Mucosa of stomach (tissue), 1 donor: ENCODE data around the gene TASOR.
A peak's percentile ranks its signal among the peaks of the same experiment; 100 is the strongest.
"Not testable (repeated sequence)": the region's sequence is repeated elsewhere in the genome, so short reads cannot be mapped to it uniquely, and the experiment has no call there.

ENCODE experiments used
- H3K27me3 ChIP-seq: one replicate; pipeline ENCODE4 v1.7.0; 2013; ENCODE audit warnings: mild to moderate bottlenecking, low read length; ENCODE audit not compliant: control insufficient read depth, insufficient read depth
- H3K36me3 ChIP-seq: one replicate; pipeline ENCODE4 v1.7.0; 2013; ENCODE audit warnings: low read length; ENCODE audit not compliant: control insufficient read depth, insufficient read depth
- H3K4me1 ChIP-seq: one replicate; pipeline ENCODE4 v1.7.0; 2013; ENCODE audit warnings: mild to moderate bottlenecking, low read length; ENCODE audit not compliant: control insufficient read depth, insufficient read depth
- H3K4me3 ChIP-seq: one replicate; pipeline ENCODE4 v1.7.0; 2013; ENCODE audit warnings: low read length
- H3K9ac ChIP-seq: one replicate; pipeline ENCODE4 v1.7.0; 2013; ENCODE audit warnings: mild to moderate bottlenecking, low read length, moderate library complexity
- H3K9me3 ChIP-seq: one replicate; pipeline ENCODE4 v1.7.0; 2013; ENCODE audit warnings: mild to moderate bottlenecking, low read length, moderate library complexity; ENCODE audit not compliant: control insufficient read depth
- donor health status: Pancreatic carcinoma.

The TASOR gene

DNA sequence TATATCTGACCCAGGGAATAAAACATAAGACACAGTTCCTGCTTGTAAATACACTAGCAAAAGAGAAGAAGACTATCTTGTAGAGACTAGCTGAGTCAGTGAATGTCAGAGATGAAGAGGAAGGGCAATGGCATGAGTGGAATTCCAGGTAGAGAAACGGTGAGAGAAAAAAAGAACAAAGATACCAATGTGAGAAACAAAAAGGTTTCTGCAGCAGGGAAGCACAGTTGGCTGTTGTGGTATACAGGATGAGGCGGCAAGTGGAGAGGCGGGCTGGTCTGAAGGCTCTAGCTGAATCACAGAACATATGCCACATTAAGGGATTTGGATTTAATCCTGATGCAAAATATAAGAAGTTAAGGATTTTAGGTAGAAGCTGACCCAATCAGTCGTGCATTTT is 17.1 kb upstream of the TASOR start:
- Histone ChIP-seq H3K36me3 (no peaks in the 10 kb centered on the region), H3K4me3 (no peak overlapping the region), H3K9ac (no peak overlapping the region), H3K4me1 (no peaks in the 10 kb centered on the region), H3K27me3 (no peaks in the 10 kb centered on the region), H3K9me3 (no peaks in the 10 kb centered on the region)

GRCh38 chr3:56694867-56695683 is 12.0 kb upstream of the TASOR start:
- H3K4me3 ChIP-seq: no peak overlapping the region
- H3K9me3 ChIP-seq: no peaks in the 10 kb centered on the region
- H3K9ac ChIP-seq: no peak overlapping the region
- H3K27me3 ChIP-seq: no peaks in the 10 kb centered on the region
- H3K36me3 ChIP-seq: no peaks in the 10 kb centered on the region
- no peaks in the 10 kb centered on the region for H3K4me1 ChIP-seq

DNA sequence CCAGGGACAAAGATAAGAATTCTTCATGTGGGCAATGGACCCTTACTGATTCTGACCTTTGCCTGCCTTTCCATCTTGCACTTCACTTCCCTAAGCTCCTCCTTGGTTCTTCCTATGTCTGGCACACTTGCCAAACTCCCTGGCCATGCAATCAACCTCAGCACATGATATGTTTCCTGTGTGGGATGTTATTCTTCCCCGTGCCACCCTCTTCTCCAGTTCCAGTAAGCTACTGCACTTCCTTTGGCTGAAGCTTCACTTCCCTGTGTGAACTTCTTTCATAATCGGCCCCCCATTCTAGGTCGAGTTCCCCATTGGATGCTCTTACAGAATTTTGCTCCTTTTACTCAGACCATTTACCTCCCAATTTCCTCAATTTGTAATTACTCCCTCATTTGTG is 10.7 kb upstream of the TASOR start:
- Histone ChIP-seq H3K9me3 (no peaks in the 10 kb centered on the region), H3K27me3 (no peaks in the 10 kb centered on the region), H3K4me1 (no peaks in the 10 kb centered on the region), H3K4me3 (no peak overlapping the region), H3K9ac (no peak overlapping the region), H3K36me3 (no peaks in the 10 kb centered on the region)

GRCh38 chr3:56692520-56693433 is 9.7 kb upstream of the TASOR start:
- not testable (repeated sequence) for H3K27me3 ChIP-seq, H3K4me3 ChIP-seq, H3K4me1 ChIP-seq, H3K9me3 ChIP-seq, H3K36me3 ChIP-seq, H3K9ac ChIP-seq

GRCh38 chr3:56692001-56692365 is 8.9 kb upstream of the TASOR start:
- not testable (repeated sequence) for H3K9ac ChIP-seq, H3K4me3 ChIP-seq, H3K4me1 ChIP-seq, H3K36me3 ChIP-seq, H3K27me3 ChIP-seq, H3K9me3 ChIP-seq

DNA sequence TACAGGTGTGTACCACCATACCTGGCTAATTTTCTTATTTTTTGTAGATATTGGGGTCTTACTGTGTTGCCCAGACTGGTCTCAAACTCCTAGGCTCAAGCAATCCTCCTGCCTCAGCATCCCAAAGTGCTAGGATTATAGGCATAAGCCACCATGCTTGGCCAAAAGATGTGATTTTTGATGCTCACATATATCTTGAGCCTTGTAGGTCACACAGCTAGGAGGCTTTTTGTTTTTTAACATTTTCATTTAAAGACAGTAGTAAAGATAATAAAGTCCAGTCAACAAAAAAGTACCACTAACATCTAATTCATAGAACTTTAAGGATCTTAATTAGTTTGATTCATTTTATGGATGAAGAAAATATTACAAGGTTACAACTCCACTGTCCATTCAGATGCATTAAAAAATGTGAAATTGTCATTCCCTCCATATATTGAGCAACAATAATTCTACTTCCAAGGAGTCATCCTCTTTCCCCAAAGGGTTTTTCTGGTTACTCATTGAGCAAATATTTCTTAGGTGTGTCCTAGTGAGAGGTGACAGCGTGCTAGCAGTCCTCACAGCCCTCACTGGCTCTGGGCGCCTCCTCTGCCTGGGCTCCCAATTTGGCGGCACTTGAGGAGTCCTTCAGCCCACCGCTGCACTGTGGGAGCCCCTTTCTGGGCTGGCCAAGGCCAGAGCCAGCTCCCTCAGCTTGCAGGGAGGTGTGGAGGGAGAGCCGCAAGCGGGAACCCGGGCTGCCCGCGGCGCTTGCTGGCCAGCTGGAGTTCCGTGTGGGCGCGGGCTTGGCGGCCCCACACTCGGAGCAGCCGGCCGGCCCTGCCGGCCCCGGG is 8.3 kb upstream of the TASOR start:
- Histone ChIP-seq H3K27me3 (no peaks in the 10 kb centered on the region), H3K9ac (no peak overlapping the region), H3K36me3 (no peaks in the 10 kb centered on the region), H3K4me3 (no peak overlapping the region), H3K4me1 (no peaks in the 10 kb centered on the region), H3K9me3 (no peaks in the 10 kb centered on the region)

DNA sequence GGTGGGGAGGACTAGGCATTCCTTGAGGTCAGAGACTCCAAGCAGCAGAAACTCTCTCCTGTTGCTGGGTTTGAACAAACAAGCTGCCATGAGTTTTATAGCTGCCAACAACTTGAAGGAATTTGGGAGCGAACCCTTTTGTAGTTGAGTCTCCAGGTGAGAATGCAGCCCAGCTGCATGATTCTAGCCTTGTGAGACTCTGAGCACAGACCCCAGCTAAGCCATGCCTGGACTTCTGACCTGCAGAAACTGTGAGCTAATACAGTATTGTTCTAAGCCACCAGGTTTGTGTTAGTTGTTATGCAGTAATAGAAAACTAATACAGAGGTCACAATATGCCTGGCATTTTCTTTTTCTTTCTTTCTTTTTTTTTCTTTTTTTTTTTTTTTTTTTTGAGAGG is 6.2 kb upstream of the TASOR start:
- Histone ChIP-seq H3K27me3 (no peaks in the 10 kb centered on the region), H3K9ac (no peak overlapping the region), H3K36me3 (no peaks in the 10 kb centered on the region), H3K4me1 (no peaks in the 10 kb centered on the region), H3K4me3 (no peak overlapping the region), H3K9me3 (no peaks in the 10 kb centered on the region)

GRCh38 chr3:56688191-56688590 is 5.1 kb upstream of the TASOR start:
- H3K36me3 ChIP-seq: no peaks in the 10 kb centered on the region
- no peak overlapping the region for H3K4me3 ChIP-seq
- H3K9ac ChIP-seq: no peak overlapping the region
- no peaks in the 10 kb centered on the region for H3K27me3 ChIP-seq
- H3K4me1 ChIP-seq: no peaks in the 10 kb centered on the region
- H3K9me3 ChIP-seq: no peaks in the 10 kb centered on the region

DNA sequence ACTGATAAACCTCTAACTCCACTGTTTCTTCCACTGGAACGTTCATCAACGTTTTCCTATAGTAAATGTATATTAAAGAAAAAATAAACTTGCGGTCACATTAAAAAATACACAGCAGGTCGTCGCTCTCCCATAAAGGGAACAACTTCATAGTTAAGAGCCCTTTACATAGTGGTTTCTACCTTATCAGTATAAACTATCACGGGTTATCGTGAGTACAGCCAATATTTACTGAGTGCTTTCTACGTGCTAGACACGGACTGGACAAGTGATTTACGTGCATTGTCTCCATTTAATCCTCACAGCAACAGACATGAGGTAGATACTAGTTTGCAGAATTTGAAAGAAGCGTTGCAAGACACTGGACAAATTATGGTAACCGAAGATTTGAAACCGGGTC is 964 bp upstream of the TASOR start:
- Histone ChIP-seq H3K4me3 (no peak overlapping the region), H3K36me3 (no peaks in the 10 kb centered on the region), H3K4me1 (no peaks in the 10 kb centered on the region), H3K27me3 (no peaks in the 10 kb centered on the region), H3K9ac (no peak overlapping the region), H3K9me3 (no peaks in the 10 kb centered on the region)

- no peaks in the 10 kb centered on the region for H3K36me3 ChIP-seq
- H3K4me3 ChIP-seq: peak overlapping the region; percentile 70
- H3K27me3 ChIP-seq: no peaks in the 10 kb centered on the region
- H3K4me1 ChIP-seq: no peaks in the 10 kb centered on the region
- no peaks in the 10 kb centered on the region for H3K9me3 ChIP-seq
- H3K9ac ChIP-seq: peak overlapping the region; percentile 97
Observed at GRCh38 chr3:56682462-56683121, 473 bp downstream of the TASOR start.

DNA sequence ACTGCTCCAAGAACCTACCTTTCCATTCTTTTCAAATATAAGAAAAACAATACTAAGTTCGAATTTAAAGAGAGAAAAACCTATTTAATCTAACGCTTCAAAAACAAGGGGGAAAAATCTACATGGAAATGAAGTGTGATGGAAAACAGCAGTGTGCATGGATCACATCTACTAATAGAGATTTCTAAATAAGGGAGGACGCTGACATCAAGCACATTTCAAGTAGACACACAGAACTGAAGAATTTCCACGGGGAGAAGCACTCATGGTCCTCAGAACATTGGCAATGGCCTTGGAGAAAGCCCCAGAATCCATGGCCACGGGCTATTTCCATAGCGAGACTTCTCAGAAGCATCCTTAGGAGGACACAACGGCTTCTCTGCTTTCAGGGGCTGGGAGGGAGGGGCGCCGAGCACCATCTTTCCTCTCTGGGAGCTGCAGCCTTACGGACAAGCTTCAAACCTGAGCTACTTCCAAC is 1.0 kb downstream of the TASOR start:
- no peaks in the 10 kb centered on the region for H3K36me3 ChIP-seq
- peak overlapping the region; percentile 97 for H3K9ac ChIP-seq
- no peaks in the 10 kb centered on the region for H3K4me1 ChIP-seq
- peak overlapping the region; percentile 70 for H3K4me3 ChIP-seq
- no peaks in the 10 kb centered on the region for H3K27me3 ChIP-seq
- H3K9me3 ChIP-seq: no peaks in the 10 kb centered on the region
